NB4 (cell line): Measurements from ENCODE around the gene PCDHA4.

ENCODE experiments used
- POLR2A ChIP-seq: IDR thresholded peaks from 2 replicates; pipeline ENCODE4 v1.6.1; 2011; ENCODE audit warnings: mild to moderate bottlenecking; ENCODE audit not compliant: insufficient read length; ENCODE audit errors: extremely low read depth
- TF ChIP-seq, protein P1 (sequence below): IDR thresholded peaks from one replicate; pipeline ENCODE4 v1.5.1; 2012; ENCODE audit warnings: low read depth, low read length

DNA sequence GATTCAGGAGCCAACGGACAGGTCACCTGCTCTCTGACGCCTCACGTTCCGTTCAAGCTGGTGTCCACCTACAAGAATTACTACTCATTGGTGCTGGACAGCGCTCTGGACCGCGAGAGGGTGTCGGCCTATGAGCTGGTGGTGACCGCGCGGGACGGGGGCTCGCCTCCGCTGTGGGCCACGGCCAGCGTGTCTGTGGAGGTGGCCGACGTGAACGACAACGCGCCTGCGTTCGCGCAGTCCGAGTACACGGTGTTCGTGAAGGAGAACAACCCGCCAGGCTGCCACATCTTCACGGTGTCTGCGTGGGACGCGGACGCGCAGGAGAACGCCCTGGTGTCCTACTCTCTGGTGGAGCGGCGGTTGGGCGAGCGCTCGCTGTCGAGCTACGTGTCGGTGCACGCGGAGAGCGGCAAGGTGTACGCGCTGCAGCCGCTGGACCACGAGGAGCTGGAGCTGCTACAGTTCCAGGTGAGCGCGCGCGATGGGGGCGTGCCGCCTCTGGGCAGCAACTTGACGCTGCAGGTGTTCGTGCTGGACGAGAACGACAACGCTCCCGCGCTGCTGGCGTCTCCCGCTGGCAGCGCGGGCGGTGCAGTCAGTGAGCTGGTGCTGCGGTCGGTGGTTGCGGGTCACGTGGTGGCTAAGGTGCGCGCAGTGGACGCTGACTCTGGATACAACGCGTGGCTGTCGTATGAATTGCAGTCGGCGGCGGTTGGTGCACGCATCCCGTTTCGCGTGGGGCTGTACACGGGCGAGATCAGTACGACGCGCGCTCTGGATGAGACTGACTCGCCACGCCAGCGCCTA lies 50.5 kb downstream of the PCDHA4 start:
- TF ChIP-seq, protein P1, sequence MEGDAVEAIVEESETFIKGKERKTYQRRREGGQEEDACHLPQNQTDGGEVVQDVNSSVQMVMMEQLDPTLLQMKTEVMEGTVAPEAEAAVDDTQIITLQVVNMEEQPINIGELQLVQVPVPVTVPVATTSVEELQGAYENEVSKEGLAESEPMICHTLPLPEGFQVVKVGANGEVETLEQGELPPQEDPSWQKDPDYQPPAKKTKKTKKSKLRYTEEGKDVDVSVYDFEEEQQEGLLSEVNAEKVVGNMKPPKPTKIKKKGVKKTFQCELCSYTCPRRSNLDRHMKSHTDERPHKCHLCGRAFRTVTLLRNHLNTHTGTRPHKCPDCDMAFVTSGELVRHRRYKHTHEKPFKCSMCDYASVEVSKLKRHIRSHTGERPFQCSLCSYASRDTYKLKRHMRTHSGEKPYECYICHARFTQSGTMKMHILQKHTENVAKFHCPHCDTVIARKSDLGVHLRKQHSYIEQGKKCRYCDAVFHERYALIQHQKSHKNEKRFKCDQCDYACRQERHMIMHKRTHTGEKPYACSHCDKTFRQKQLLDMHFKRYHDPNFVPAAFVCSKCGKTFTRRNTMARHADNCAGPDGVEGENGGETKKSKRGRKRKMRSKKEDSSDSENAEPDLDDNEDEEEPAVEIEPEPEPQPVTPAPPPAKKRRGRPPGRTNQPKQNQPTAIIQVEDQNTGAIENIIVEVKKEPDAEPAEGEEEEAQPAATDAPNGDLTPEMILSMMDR, result no peak
- TF ChIP-seq POLR2A, result no peak
